Measurements from ENCODE around the gene ARL2BP.

ARL2BP gene

DNA sequence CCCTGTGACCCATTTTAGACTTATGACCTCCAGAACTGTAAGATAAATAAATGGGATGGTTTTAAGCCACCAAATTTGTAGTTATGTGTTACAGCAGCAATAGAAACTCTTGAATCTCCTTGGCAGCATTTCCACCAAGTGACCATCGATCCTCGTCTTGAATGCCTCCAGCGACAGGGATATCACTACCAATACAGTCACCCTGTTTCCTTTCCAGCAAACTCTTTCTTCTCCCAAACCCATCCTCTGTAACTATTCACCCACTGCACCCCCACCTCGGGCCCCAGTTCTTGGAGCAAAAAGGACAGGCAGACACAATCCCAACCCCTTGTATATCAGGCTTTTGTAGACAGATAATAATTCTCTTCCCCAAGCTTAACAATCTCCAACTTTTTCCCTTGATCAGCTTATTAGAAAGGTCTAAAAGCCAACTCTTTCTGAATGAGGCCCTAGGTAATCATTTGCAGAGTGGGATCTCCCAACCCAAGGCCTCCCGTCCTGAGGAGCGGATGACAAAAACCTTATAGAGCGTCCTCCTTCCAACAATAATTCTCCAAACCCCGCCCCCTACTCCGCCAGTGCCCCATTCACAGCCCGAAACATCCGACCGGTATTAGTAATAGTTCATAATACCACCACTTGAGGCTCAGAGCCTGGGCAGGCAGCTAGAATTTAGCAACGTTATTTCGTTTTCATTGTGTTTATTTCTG is 54.1 kb downstream of the ARL2BP start:
- TF ChIP-seq, protein P1, sequence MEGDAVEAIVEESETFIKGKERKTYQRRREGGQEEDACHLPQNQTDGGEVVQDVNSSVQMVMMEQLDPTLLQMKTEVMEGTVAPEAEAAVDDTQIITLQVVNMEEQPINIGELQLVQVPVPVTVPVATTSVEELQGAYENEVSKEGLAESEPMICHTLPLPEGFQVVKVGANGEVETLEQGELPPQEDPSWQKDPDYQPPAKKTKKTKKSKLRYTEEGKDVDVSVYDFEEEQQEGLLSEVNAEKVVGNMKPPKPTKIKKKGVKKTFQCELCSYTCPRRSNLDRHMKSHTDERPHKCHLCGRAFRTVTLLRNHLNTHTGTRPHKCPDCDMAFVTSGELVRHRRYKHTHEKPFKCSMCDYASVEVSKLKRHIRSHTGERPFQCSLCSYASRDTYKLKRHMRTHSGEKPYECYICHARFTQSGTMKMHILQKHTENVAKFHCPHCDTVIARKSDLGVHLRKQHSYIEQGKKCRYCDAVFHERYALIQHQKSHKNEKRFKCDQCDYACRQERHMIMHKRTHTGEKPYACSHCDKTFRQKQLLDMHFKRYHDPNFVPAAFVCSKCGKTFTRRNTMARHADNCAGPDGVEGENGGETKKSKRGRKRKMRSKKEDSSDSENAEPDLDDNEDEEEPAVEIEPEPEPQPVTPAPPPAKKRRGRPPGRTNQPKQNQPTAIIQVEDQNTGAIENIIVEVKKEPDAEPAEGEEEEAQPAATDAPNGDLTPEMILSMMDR (conservative IDR thresholded peaks at IDR 0.05; ENCODE audit: low read depth, low read length): no peak
- peak overlapping the region; percentile 74 for H3K4me3 ChIP-seq (ENCODE audit: low read length)
- no peak for DNase-seq (ENCODE audit: low read depth)

DNA sequence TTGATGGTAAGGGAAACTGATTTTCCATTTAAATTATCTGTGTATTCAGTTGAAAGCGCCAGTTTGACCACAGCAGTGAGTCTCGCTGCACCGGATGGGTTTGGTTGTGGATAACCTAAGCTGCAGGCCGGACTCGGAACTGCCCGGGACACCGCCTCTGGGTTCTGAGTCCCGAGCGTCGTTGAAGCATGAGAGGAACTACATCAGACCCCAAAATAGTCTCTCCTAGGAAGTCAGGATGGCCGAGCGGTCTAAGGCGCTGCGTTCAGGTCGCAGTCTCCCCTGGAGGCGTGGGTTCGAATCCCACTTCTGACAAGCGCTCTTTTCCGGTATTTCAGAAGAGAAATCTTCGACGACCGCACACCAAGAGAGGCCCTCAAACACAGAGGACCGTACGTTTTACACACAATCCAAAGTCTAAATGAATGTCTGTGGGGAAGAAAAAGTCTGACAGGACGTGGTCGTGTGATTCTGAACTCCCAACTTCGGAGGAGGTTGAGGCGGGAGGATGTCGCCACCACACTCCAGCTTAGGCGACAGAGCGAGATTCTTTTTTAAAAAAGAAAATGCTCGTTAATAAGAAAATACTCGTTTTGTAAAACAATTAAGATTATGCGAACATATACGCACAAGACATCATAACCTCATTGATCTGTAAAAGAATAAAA is 54.8 kb downstream of the ARL2BP start:
- peak overlapping the region; percentile 74 for H3K4me3 ChIP-seq (ENCODE audit: low read length)
- DNase-seq (ENCODE audit: low read depth): peak; percentile 68
- TF ChIP-seq, protein P1 (conservative IDR thresholded peaks at IDR 0.05; ENCODE audit: low read depth, low read length): no peak

DNA sequence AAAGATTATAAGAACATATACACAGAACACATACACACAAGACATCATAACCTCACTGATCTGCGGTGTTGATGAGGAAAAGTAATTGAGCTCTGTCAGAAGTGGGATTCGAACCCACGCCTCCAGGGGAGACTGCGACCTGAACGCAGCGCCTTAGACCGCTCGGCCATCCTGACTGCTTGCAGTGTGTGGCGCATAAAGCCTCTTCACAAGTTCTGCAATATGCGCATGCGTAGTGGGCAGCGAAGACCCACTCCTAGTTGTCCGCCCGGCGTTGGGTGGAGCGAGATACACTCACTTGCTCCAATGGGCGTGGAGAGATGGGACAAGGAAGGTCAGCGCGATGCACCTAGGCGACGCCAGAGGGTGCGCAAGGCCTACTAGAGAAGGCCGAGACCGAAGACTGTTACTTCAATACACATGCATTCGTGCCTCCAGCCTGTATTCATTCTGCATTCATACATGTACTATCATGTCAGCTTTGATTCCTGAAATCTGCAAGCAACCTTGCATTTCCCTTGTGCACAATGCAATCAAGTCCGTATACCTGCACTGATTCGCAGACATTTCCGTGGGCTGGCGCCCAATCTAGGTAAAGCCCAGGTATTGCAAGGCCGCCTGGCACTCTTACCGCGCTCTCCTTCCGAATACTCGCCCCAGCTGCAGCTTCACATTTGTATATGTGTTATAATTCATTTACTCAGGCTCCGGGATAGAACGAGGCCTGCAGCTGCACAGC is 55.5 kb downstream of the ARL2BP start:
- peak overlapping the region; percentile 74 for H3K4me3 ChIP-seq (ENCODE audit: low read length)
- peak; percentile 92 for DNase-seq (ENCODE audit: low read depth)
- TF ChIP-seq, protein P1 (conservative IDR thresholded peaks at IDR 0.05; ENCODE audit: low read depth, low read length): peak; percentile 98

DNA sequence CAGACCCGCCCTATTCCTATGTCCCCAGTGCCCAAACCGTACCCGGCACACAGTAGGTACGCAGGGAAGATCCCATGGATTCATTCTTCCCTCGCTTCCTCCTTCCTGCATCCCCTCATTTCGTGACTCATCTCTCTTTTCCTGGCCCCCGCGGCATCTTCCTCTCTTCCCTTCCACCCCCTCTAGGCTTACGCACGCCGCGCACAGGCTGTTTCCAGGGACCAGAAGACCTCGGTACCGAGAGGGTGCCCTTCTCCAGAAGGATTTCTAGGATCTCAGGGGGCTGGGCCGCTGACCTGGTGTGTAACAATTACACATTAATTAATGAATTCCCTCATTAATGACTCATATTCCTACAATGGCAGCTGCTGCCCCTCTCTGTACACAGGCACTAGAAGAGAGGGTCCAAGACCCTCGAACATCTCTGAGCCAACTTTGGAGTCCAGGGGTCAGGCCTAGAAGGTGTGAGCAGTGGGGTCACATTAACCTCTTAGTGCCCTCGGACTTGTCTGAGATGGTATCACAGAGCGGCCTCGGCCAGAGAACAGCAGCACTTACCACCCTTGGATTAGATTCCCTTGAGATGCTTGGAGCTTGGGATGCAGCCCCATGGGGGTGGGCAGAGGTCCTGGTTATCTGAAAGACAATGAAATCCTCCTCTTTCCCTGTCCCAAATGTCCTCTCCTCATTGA is 56.2 kb downstream of the ARL2BP start:
- H3K4me3 ChIP-seq (ENCODE audit: low read length): peak overlapping the region; percentile 53
- TF ChIP-seq, protein P1 (conservative IDR thresholded peaks at IDR 0.05; ENCODE audit: low read depth, low read length): no peak
- DNase-seq (ENCODE audit: low read depth): no peak
